ENCODE measurements around the gene ATG14. TPM values are rescaled to one million over a fixed set of nuclear protein-coding genes. Genes with fewer than 3 reads are reported as not detected.
"Not testable (repeated sequence)": the region's sequence is repeated elsewhere in the genome, so short reads cannot be mapped to it uniquely, and the experiment has no call there.

The ATG14 gene
- total RNA-seq, 3 donors from 2014 or later (not counting 1 experiment from before 2014, with no cell fraction given) = 18.1 to 23.1 (median 20.5) TPM

- no peaks in the 10 kb centered on the region for H3K4me1 ChIP-seq (ENCODE audit: control insufficient read depth, insufficient read depth, low read length)
- Mint-ChIP-seq H3K9me3 (no peaks in the 10 kb centered on the region), H3K4me1 (no peaks in the 10 kb centered on the region), H3K4me3 (no peak overlapping the region), H3K27ac (no peak overlapping the region), H3K36me3 (no peaks in the 10 kb centered on the region), H3K27me3 (ENCODE audit: low read depth in 2 of 2) (peaks cover 0 to 12% of the 10 kb centered on the region in 2 donors)
- no peak overlapping the region for H3K27ac ChIP-seq (ENCODE audit: low read length)
- no peak for ATAC-seq
- no peak for TF ChIP-seq CTCF (IDR thresholded peaks at IDR 0.05)
- no peak for DNase-seq
- intact Hi-C loops (cut with micrococcal nuclease) = no loop called here
- no peaks in the 10 kb centered on the region for H3K9me3 ChIP-seq (ENCODE audit: control insufficient read depth, insufficient read depth, low read length)
- H3K27me3 ChIP-seq (ENCODE audit: control insufficient read depth, insufficient read depth, low read length) = no peaks in the 10 kb centered on the region
- WGBS (ENCODE audit: insufficient coverage) = 96% methylated on average over 7 of the region's 7 CpGs
- no peak overlapping the region for H3K4me3 ChIP-seq (ENCODE audit: low read length)
- H3K36me3 ChIP-seq (ENCODE audit: control insufficient read depth, insufficient read depth, low read length) = no peaks in the 10 kb centered on the region
Measured at GRCh38 chr14:55427439-55427838, 15.8 kb upstream of the ATG14 start.

GRCh38 chr14:55426891-55427290 is 15.3 kb upstream of the ATG14 start:
- Histone ChIP-seq H3K9me3 (ENCODE audit: control insufficient read depth, insufficient read depth, low read length) (no peaks in the 10 kb centered on the region), H3K36me3 (ENCODE audit: control insufficient read depth, insufficient read depth, low read length) (no peaks in the 10 kb centered on the region)
- intact Hi-C loops (cut with micrococcal nuclease) = no loop called here

GRCh38 chr14:55425091-55425490 is 13.5 kb upstream of the ATG14 start:
- DNase-seq = peak in 1 of 2 donors; percentile 22
- H3K27ac Mint-ChIP-seq = no peak overlapping the region
- 100% methylated on average over 1 of the region's 1 CpG for WGBS (ENCODE audit: insufficient coverage)
- H3K4me3 Mint-ChIP-seq = no peak overlapping the region
- H3K36me3 Mint-ChIP-seq = no peaks in the 10 kb centered on the region
- H3K27me3 ChIP-seq (ENCODE audit: control insufficient read depth, insufficient read depth, low read length) = no peaks in the 10 kb centered on the region
- no peak for ATAC-seq
- intact Hi-C loops (cut with micrococcal nuclease) = no loop called here
- TF ChIP-seq CTCF (IDR thresholded peaks at IDR 0.05) = no peak
- peaks cover 0 to 12% of the 10 kb centered on the region in 2 donors for H3K27me3 Mint-ChIP-seq (ENCODE audit: low read depth in 2 of 2)
- no peaks in the 10 kb centered on the region for H3K4me1 Mint-ChIP-seq
- H3K4me3 ChIP-seq (ENCODE audit: low read length) = no peak overlapping the region
- H3K9me3 Mint-ChIP-seq = no peaks in the 10 kb centered on the region
- H3K27ac ChIP-seq (ENCODE audit: low read length) = no peak overlapping the region
- H3K4me1 ChIP-seq (ENCODE audit: control insufficient read depth, insufficient read depth, low read length) = no peaks in the 10 kb centered on the region
- no peaks in the 10 kb centered on the region for H3K9me3 ChIP-seq (ENCODE audit: control insufficient read depth, insufficient read depth, low read length)
- H3K36me3 ChIP-seq (ENCODE audit: control insufficient read depth, insufficient read depth, low read length) = no peaks in the 10 kb centered on the region

More at GRCh38 chr14:55426891-55427290, 15.3 kb upstream of the ATG14 start:
- Histone ChIP-seq H3K4me3 (ENCODE audit: low read length) (no peak overlapping the region), H3K4me1 (ENCODE audit: control insufficient read depth, insufficient read depth, low read length) (no peaks in the 10 kb centered on the region), H3K27me3 (ENCODE audit: control insufficient read depth, insufficient read depth, low read length) (no peaks in the 10 kb centered on the region), H3K27ac (ENCODE audit: low read length) (no peak overlapping the region)
- 89% methylated on average over 4 of the region's 4 CpGs for WGBS (ENCODE audit: insufficient coverage)
- DNase-seq = no peak
- no peak for ATAC-seq
- H3K9me3 Mint-ChIP-seq = no peaks in the 10 kb centered on the region
- peaks cover 0 to 12% of the 10 kb centered on the region in 2 donors for H3K27me3 Mint-ChIP-seq (ENCODE audit: low read depth in 2 of 2)
- H3K4me3 Mint-ChIP-seq = no peak overlapping the region
- no peaks in the 10 kb centered on the region for H3K36me3 Mint-ChIP-seq
- H3K27ac Mint-ChIP-seq = no peak overlapping the region
- no peak for TF ChIP-seq CTCF (IDR thresholded peaks at IDR 0.05)
- no peaks in the 10 kb centered on the region for H3K4me1 Mint-ChIP-seq

GRCh38 chr14:55423969-55424368 is 12.3 kb upstream of the ATG14 start:
- no peak for ATAC-seq
- Histone ChIP-seq H3K4me1 (ENCODE audit: control insufficient read depth, insufficient read depth, low read length) (no peaks in the 10 kb centered on the region), H3K4me3 (ENCODE audit: low read length) (no peak overlapping the region), H3K27me3 (ENCODE audit: control insufficient read depth, insufficient read depth, low read length) (no peaks in the 10 kb centered on the region), H3K9me3 (ENCODE audit: control insufficient read depth, insufficient read depth, low read length) (no peaks in the 10 kb centered on the region), H3K27ac (ENCODE audit: low read length) (no peak overlapping the region), H3K36me3 (ENCODE audit: control insufficient read depth, insufficient read depth, low read length) (no peaks in the 10 kb centered on the region)
- H3K27me3 Mint-ChIP-seq (ENCODE audit: low read depth in 2 of 2) = peaks cover 0 to 12% of the 10 kb centered on the region in 2 donors
- no peak for DNase-seq
- H3K4me3 Mint-ChIP-seq = no peak overlapping the region
- H3K36me3 Mint-ChIP-seq = no peaks in the 10 kb centered on the region
- H3K4me1 Mint-ChIP-seq = no peaks in the 10 kb centered on the region
- no peak for TF ChIP-seq CTCF (IDR thresholded peaks at IDR 0.05)
- WGBS (ENCODE audit: insufficient coverage) = no CpG with 5 or more reads among the region's 2 CpGs
- H3K9me3 Mint-ChIP-seq = no peaks in the 10 kb centered on the region
- intact Hi-C loops (cut with micrococcal nuclease) = no loop called here
- no peak overlapping the region for H3K27ac Mint-ChIP-seq

- peaks cover 0 to 12% of the 10 kb centered on the region in 2 donors for H3K27me3 Mint-ChIP-seq (ENCODE audit: low read depth in 2 of 2)
- ATAC-seq = not testable (repeated sequence)
Measured at GRCh38 chr14:55422338-55422737, 10.7 kb upstream of the ATG14 start.

More at GRCh38 chr14:55422338-55422737, 10.7 kb upstream of the ATG14 start:
- H3K27me3 ChIP-seq (ENCODE audit: control insufficient read depth, insufficient read depth, low read length); H3K36me3 ChIP-seq (ENCODE audit: control insufficient read depth, insufficient read depth, low read length); H3K36me3 Mint-ChIP-seq; H3K4me3 Mint-ChIP-seq; H3K9me3 ChIP-seq (ENCODE audit: control insufficient read depth, insufficient read depth, low read length); H3K4me1 Mint-ChIP-seq; H3K27ac ChIP-seq (ENCODE audit: low read length); H3K4me3 ChIP-seq (ENCODE audit: low read length); H3K9me3 Mint-ChIP-seq; H3K27ac Mint-ChIP-seq; DNase-seq; H3K4me1 ChIP-seq (ENCODE audit: control insufficient read depth, insufficient read depth, low read length); intact Hi-C loops (cut with micrococcal nuclease): not testable (repeated sequence)
- WGBS (ENCODE audit: insufficient coverage) = 93% methylated on average over 10 of the region's 11 CpGs

Data from natural killer cell (primary cell).